SK-MEL-5 (cell line): ENCODE data around the gene FGGY. TPM values are rescaled to one million over a fixed set of nuclear protein-coding genes. Genes with fewer than 3 reads are reported as not detected.

Experiments
- DNase-seq: peaks from one replicate; pipeline ENCODE4 v3.0.0-alpha.2; 2016; ENCODE audit warnings: low read depth, low spot score
- in situ Hi-C: cut with HindIII; loops from 2 replicates; pipeline ENCODE4 v1.10.0; 2016; ENCODE audit warnings: low sequenced_read_pairs, high pct_unique_total_duplicates, low pct_unique_long_range_greater_than_20kb
- total RNA-seq: library from RNA; depleted of rRNA; stranded (reverse); fragments of >200 nt; shearing (Covaris generic); gene quantifications from 2 replicates; pipeline ENCODE4 v1.2.3, GENCODE V29; 2014

Gene FGGY
- total RNA-seq, 1 experiment from 2014 or later = 12.0 TPM

GRCh38 chr1:59499273-59499942, 202.5 kb downstream of the FGGY start:
- in situ Hi-C loops = no loop called here
- DNase-seq = no peak

- no peak for DNase-seq
- in situ Hi-C loops = no loop called here
Measured at GRCh38 chr1:59499943-59500569, 203.2 kb downstream of the FGGY start.

- DNase-seq = no peak
- in situ Hi-C loops = no loop called here
Measured at GRCh38 chr1:59500950-59501742, 204.3 kb downstream of the FGGY start.

- in situ Hi-C loops = no loop called here
- no peak for DNase-seq
Measured at GRCh38 chr1:59502009-59502691, 205.3 kb downstream of the FGGY start.

GRCh38 chr1:59504276-59504675, 207.4 kb downstream of the FGGY start:
- in situ Hi-C loops = no loop called here
- DNase-seq = no peak

GRCh38 chr1:59505596-59506028, 208.7 kb downstream of the FGGY start:
- in situ Hi-C loops = no loop called here
- no peak for DNase-seq

GRCh38 chr1:59506952-59507351, 210.1 kb downstream of the FGGY start:
- in situ Hi-C loops = no loop called here
- no peak for DNase-seq

- DNase-seq = no peak
- in situ Hi-C loops = no loop called here
Measured at GRCh38 chr1:59509341-59509875, 212.5 kb downstream of the FGGY start.

- in situ Hi-C loops = no loop called here
- DNase-seq = no peak
Measured at GRCh38 chr1:59510249-59510648, 213.4 kb downstream of the FGGY start.

GRCh38 chr1:59511476-59512465, 214.9 kb downstream of the FGGY start:
- DNase-seq = no peak
- in situ Hi-C loops = no loop called here

GRCh38 chr1:59512702-59513101, 215.8 kb downstream of the FGGY start:
- in situ Hi-C loops = no loop called here
- no peak for DNase-seq

- in situ Hi-C loops = no loop called here
- no peak for DNase-seq
Measured at GRCh38 chr1:59514061-59514909, 217.4 kb downstream of the FGGY start.

GRCh38 chr1:59516881-59517280, 220.0 kb downstream of the FGGY start:
- DNase-seq = peak; percentile 14
- in situ Hi-C loops = no loop called here

GRCh38 chr1:59520194-59520593, 223.3 kb downstream of the FGGY start:
- DNase-seq = no peak

GRCh38 chr1:59520827-59521418, 224.0 kb downstream of the FGGY start:
- in situ Hi-C loops = no loop called here

More at GRCh38 chr1:59520194-59520593, 223.3 kb downstream of the FGGY start:
- in situ Hi-C loops = no loop called here

GRCh38 chr1:59521456-59521855, 224.6 kb downstream of the FGGY start:
- in situ Hi-C loops = no loop called here
- DNase-seq = no peak

More at GRCh38 chr1:59520827-59521418, 224.0 kb downstream of the FGGY start:
- no peak for DNase-seq
